ENCODE measurements around the gene EPHA8.

DNA sequence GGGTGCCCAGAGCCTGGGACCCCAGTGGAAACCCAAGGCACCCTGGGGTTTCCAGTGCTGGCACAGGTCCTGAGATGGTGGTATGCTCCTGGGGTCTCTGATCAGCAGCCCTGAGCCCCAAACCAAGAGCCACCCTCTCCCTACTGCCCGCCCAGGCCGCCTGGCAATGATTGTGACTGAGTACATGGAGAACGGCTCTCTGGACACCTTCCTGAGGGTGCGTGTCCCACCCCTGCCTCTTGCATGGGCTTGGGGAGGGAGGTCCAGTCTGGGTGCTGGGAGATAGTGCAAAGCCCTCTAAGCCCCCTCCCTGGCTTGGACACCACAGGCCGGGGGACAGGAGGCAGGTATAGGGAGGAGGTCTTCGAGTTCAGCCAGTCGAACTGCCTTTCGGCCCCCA lies 34.7 kb downstream of the EPHA8 start:
- TF ChIP-seq RFX5 (IDR thresholded peaks at IDR 0.05): no peak
- TF ChIP-seq, protein P1, sequence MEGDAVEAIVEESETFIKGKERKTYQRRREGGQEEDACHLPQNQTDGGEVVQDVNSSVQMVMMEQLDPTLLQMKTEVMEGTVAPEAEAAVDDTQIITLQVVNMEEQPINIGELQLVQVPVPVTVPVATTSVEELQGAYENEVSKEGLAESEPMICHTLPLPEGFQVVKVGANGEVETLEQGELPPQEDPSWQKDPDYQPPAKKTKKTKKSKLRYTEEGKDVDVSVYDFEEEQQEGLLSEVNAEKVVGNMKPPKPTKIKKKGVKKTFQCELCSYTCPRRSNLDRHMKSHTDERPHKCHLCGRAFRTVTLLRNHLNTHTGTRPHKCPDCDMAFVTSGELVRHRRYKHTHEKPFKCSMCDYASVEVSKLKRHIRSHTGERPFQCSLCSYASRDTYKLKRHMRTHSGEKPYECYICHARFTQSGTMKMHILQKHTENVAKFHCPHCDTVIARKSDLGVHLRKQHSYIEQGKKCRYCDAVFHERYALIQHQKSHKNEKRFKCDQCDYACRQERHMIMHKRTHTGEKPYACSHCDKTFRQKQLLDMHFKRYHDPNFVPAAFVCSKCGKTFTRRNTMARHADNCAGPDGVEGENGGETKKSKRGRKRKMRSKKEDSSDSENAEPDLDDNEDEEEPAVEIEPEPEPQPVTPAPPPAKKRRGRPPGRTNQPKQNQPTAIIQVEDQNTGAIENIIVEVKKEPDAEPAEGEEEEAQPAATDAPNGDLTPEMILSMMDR (IDR thresholded peaks at IDR 0.05): no peak
- no peak for TF ChIP-seq POLR2A (IDR thresholded peaks at IDR 0.05; ENCODE audit: low read length)
- TF ChIP-seq MAFK (IDR thresholded peaks at IDR 0.05; ENCODE audit: partially characterized antibody): no peak
- TF ChIP-seq CBX8 (IDR thresholded peaks at IDR 0.05): no peak
